Chondrocyte (in vitro differentiated cells): ENCODE results near the gene LMX1A. TPM values are rescaled to one million over a fixed set of nuclear protein-coding genes. Genes with fewer than 3 reads are reported as not detected.

Experiments
- DNase-seq: peaks from one replicate; pipeline ENCODE4 v3.0.0; 2021; ENCODE audit warnings: mixed read lengths, low spot score
- H3K27ac Mint-ChIP-seq: one replicate; pipeline ENCODE4 v1.8.0; 2021; ENCODE audit warnings: mild to moderate bottlenecking, moderate library complexity, mixed read lengths; ENCODE audit not compliant: unreplicated experiment
- H3K27me3 Mint-ChIP-seq: 2 replicates; pipeline ENCODE4 v1.8.0; 2021; ENCODE audit warnings: low read depth, mixed read lengths
- H3K36me3 Mint-ChIP-seq: 2 replicates; pipeline ENCODE4 v1.8.0; 2021; ENCODE audit warnings: low read depth, mixed read lengths
- H3K4me1 Mint-ChIP-seq: 2 replicates; pipeline ENCODE4 v1.8.0; 2021; ENCODE audit warnings: low read depth, mild to moderate bottlenecking, mixed read lengths
- H3K4me3 Mint-ChIP-seq: one replicate; pipeline ENCODE4 v1.8.0; 2021; ENCODE audit warnings: mild to moderate bottlenecking, moderate library complexity, mixed read lengths; ENCODE audit not compliant: unreplicated experiment
- H3K9me3 Mint-ChIP-seq: 2 replicates; pipeline ENCODE4 v1.8.0; 2021; ENCODE audit warnings: low read depth, mixed read lengths
- total RNA-seq: library from RNA; stranded (reverse); gene quantifications from 3 replicates; pipeline ENCODE4 v1.2.1, GENCODE V29; 2021
- TF ChIP-seq, protein P1 (sequence below): fragments of 200-600 bp; sonication (generic); IDR thresholded peaks from 2 replicates; pipeline ENCODE4 v1.5.0; 2021; ENCODE audit warnings: antibody characterized with exemption, mild to moderate bottlenecking, moderate library complexity

The LMX1A gene
- total RNA-seq, 1 donor from 2014 or later: not detected

DNA sequence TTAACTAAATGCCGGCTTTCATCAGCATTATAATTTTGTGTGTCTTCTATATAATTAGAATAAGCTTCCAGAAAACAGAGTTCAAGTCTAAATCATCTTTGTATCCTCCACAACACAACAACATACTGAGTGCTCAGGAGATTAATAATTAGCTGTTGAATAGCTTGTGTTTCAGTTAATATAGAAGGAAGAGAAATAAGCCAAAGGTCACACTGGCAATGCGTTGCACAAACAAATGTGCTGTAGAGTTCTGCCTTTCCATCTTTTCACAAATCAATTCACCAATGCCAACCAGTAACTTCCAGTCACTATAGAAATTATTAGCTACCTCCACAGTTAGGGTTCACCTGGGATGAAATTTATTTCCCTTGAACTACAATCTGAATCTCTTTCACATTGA is 132.0 kb downstream of the LMX1A start:
- Mint-ChIP-seq H3K36me3 (no peaks in the 10 kb centered on the region), H3K4me1 (no peaks in the 10 kb centered on the region), H3K4me3 (no peak overlapping the region), H3K27ac (no peak overlapping the region), H3K27me3 (peaks cover 4% of the 10 kb centered on the region), H3K9me3 (peaks cover 4% of the 10 kb centered on the region)
- TF ChIP-seq, protein P1, sequence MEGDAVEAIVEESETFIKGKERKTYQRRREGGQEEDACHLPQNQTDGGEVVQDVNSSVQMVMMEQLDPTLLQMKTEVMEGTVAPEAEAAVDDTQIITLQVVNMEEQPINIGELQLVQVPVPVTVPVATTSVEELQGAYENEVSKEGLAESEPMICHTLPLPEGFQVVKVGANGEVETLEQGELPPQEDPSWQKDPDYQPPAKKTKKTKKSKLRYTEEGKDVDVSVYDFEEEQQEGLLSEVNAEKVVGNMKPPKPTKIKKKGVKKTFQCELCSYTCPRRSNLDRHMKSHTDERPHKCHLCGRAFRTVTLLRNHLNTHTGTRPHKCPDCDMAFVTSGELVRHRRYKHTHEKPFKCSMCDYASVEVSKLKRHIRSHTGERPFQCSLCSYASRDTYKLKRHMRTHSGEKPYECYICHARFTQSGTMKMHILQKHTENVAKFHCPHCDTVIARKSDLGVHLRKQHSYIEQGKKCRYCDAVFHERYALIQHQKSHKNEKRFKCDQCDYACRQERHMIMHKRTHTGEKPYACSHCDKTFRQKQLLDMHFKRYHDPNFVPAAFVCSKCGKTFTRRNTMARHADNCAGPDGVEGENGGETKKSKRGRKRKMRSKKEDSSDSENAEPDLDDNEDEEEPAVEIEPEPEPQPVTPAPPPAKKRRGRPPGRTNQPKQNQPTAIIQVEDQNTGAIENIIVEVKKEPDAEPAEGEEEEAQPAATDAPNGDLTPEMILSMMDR: no peak
- DNase-seq: no peak

DNA sequence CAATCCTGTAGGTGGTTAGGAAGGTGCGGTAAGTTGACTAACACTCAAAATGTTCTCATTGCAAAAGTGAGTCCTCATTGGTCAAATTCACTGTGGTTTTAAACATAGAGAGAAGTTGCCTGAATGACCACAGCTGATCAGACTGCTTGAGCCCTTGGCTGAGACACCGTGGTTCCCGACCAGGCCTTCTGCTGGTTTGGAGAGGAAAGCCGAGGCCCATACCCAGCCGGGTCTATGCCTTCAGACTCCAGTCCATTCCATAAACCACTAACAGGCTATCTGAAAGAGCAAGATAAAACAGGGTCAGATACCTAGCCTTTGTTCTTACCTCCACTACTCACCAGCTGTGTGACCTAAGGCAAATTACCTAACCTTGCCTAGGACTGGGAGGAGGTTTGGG is 133.9 kb downstream of the LMX1A start:
- Mint-ChIP-seq H3K36me3 (no peaks in the 10 kb centered on the region), H3K4me3 (no peak overlapping the region), H3K27me3 (peaks cover 9% of the 10 kb centered on the region), H3K27ac (no peak overlapping the region), H3K4me1 (no peaks in the 10 kb centered on the region), H3K9me3 (no peaks in the 10 kb centered on the region)
- no peak for DNase-seq
- TF ChIP-seq, protein P1: no peak

DNA sequence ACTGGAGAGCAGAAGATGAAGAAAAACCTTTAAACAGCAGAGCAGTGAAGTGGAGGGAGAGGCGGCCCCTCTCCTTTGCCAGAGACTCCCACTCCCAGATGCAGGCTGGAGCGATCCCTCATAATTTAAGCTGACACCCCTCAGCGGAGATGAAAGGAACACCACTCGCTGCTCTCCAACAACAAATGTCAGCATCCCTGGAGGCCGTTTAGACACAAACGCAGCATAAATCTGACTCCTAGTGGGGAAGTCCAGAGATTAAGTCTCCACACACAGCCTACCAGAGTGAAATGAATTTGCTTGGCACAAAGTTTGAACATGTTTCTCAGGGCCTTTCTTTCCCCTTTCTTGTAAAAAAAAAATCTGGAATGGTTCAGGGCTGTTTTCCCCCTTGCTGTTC is 137.8 kb downstream of the LMX1A start:
- no peak for DNase-seq
- Mint-ChIP-seq H3K4me1 (no peaks in the 10 kb centered on the region), H3K4me3 (no peak overlapping the region), H3K36me3 (no peaks in the 10 kb centered on the region), H3K9me3 (no peaks in the 10 kb centered on the region), H3K27ac (no peak overlapping the region), H3K27me3 (peaks cover 12% of the 10 kb centered on the region)
- TF ChIP-seq, protein P1: no peak

DNA sequence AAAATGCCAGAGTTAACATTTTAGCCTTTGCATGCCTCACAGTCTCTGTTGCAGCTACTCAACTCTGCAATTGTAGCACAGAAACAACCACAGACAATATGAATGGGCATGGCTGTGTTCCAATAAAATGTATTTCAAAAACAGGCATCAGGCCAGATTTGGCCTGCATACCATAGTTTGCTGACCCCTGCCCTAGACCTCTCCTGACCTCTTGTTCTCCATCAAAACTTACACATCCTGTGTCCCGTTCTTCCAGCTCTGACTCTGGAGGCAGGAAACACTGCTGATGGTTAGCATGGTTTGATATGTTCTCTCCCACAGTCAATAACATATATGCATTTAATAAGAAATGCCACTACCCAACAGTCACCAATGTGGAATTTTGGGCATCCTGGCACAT is 138.6 kb downstream of the LMX1A start:
- H3K27ac Mint-ChIP-seq: no peak overlapping the region
- no peaks in the 10 kb centered on the region for H3K36me3 Mint-ChIP-seq
- H3K4me1 Mint-ChIP-seq: no peaks in the 10 kb centered on the region
- peaks cover 12% of the 10 kb centered on the region for H3K27me3 Mint-ChIP-seq
- no peak overlapping the region for H3K4me3 Mint-ChIP-seq
- H3K9me3 Mint-ChIP-seq: no peaks in the 10 kb centered on the region
- no peak for DNase-seq
- TF ChIP-seq, protein P1: no peak

DNA sequence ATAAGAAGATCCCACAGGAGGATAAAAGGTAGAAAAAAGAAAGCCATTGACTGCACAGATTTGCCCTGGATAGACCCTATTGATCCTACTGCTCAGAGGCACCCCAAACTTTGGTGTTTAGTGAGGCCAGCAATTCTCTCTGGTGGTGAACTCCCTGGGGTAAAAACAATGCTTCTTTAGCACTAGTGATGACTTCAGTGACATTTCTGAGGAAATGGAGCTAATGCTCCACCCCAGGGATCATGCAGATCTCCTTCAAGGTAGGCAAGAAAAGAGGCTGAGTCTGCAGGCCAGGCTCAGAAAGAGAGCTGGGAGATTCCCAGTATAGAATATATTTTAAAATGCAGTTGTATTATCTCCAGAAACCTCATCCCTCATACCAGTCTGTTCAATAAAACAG is 140.3 kb downstream of the LMX1A start:
- Mint-ChIP-seq H3K36me3 (no peaks in the 10 kb centered on the region), H3K4me3 (no peak overlapping the region), H3K4me1 (no peaks in the 10 kb centered on the region), H3K27me3 (peaks cover 11% of the 10 kb centered on the region), H3K9me3 (no peaks in the 10 kb centered on the region), H3K27ac (no peak overlapping the region)
- TF ChIP-seq, protein P1: no peak
- no peak for DNase-seq
